ENCODE measurements around the gene GPC1. TPM values are rescaled to one million over a fixed set of nuclear protein-coding genes. Genes with fewer than 3 reads are reported as not detected.
A peak's percentile ranks its signal among the peaks of the same experiment; 100 is the strongest.

The GPC1 gene
- total RNA-seq, 2 donors from 2014 or later: 1.5 to 1.7 TPM

DNA sequence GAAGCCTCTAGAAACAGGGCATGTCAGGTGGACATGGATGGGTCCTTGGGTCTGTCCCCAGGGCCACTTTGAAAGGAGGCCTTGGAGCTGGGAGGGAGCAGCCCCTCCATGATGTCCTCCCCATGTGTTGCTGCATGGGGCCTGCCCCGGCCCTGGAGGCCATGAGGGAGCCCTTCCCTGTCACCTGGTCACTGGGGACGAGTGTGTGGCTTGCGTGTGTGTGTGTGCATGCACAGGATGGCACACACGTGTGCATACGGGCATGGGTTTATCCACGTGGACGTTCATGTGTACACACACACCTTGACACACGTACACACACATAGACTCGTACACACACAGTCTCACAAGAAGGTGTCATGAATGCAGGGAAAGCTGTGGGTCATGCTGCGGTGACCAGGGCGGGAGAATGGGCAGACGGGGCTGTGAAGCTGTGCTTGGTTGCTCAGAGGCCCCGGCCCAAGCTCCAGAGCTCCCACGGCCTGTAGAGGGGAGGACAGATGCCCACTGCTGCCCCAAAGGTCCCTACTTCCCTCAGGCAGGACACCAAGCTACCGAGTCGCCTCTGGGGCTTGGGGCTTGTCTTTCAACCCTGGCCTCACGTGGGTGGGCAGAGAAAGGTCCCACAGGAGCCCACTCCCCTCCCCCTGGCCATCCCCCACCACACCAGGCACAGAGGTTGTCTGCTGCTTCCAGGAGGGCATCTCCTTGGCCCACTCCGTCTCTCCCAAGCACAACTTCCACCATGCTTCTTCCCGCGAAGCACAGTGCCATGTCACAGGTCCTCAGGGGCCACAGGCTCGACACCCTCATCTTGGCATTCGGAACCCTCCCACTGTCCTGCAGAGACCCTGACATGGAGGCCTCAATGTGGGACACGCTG is 42.3 kb upstream of the GPC1 start:
- peaks cover 7% of the 10 kb centered on the region for H3K4me1 Mint-ChIP-seq
- no peaks in the 10 kb centered on the region for H3K36me3 Mint-ChIP-seq (ENCODE audit: low read depth)
- ATAC-seq: no peak
- no peak for DNase-seq
- peak overlapping the region; percentile 56 for H3K4me3 Mint-ChIP-seq
- H3K9me3 ChIP-seq (ENCODE audit: control insufficient read depth, low read length, poor library complexity, severe bottlenecking): no peaks in the 10 kb centered on the region
- peak overlapping the region; percentile 56 for H3K27ac Mint-ChIP-seq
- H3K27me3 Mint-ChIP-seq: no peaks in the 10 kb centered on the region

DNA sequence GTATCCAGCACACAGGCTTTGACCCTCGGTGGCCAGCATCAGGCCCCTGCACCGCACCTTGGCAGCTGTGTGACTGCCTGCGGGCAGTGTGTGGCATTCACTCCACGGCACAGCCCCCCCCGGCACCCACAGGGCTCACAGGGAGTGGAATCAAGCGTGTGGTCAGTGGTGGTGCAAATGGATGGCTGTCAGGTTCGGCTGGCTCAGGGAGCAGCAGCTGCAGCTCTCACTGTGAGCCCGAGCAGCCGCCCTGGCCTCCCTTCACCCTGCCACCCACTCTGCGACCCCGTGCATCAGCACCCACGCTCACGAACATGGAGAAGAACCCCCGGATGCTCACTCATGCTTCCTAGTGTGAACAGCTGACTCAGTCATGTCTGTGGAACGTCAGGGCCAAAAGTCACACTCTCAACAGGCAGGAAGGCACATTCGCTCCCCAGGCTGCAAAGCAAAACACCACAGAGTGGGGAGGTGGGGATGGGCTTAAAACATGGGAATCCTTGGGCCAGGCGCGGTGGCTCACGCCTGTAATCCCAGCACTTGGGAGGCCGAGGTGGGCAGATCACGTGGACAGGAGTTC is 41.5 kb upstream of the GPC1 start:
- Mint-ChIP-seq H3K4me3 (no peak overlapping the region), H3K36me3 (ENCODE audit: low read depth) (no peaks in the 10 kb centered on the region), H3K4me1 (peaks cover 7% of the 10 kb centered on the region), H3K27me3 (no peaks in the 10 kb centered on the region), H3K27ac (no peak overlapping the region)
- no peaks in the 10 kb centered on the region for H3K9me3 ChIP-seq (ENCODE audit: control insufficient read depth, low read length, poor library complexity, severe bottlenecking)
- DNase-seq (no peak), ATAC-seq (no peak)

DNA sequence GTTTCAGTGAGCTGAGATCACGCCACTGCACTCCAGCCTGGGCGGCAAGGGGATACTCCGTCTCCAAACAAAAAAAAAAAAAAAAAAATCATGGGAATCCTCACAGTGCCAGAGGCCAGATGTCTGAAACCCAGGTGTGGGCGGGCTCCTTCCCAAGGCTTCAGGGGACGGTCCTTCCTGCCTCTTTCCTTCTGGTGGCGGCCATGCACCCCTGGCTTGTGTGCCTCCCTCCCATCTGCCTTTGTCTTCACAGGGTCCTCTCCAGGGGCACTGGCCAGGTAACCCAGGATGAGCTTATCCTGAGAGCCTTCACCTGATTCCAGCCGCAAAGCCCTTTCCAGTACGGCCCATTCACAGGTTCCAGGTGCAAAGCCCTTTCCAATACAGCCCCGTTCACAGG is 40.9 kb upstream of the GPC1 start:
- Mint-ChIP-seq H3K4me3 (no peak overlapping the region), H3K36me3 (ENCODE audit: low read depth) (no peaks in the 10 kb centered on the region), H3K4me1 (peaks cover 7% of the 10 kb centered on the region), H3K27me3 (no peaks in the 10 kb centered on the region), H3K27ac (no peak overlapping the region)
- H3K9me3 ChIP-seq (ENCODE audit: control insufficient read depth, low read length, poor library complexity, severe bottlenecking): no peaks in the 10 kb centered on the region
- DNase-seq (no peak), ATAC-seq (no peak)

DNA sequence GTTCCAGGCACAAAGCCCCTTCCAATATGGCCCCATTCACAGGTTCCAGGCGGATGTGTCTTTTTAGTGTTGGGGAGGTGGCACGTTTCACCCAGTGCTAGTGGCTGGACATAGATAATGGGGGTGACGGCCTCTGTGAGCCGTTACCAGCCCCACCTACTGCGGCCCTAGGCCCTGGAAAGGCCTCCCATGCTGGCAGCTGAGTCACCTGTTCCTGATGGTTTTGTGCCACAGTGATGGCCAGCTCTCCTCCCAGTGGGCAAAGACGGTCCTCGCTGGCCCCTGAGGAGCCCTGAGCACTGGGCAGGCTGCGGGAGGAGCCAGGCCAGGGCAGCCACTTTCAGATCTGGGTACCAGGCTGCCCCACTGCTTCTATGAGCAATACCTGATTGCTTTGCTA is 40.0 kb upstream of the GPC1 start:
- Mint-ChIP-seq H3K4me3 (no peak overlapping the region), H3K36me3 (ENCODE audit: low read depth) (no peaks in the 10 kb centered on the region), H3K4me1 (peaks cover 11% of the 10 kb centered on the region), H3K27me3 (peaks cover 5% of the 10 kb centered on the region), H3K27ac (no peak overlapping the region)
- no peak for ATAC-seq
- DNase-seq: no peak
- H3K9me3 ChIP-seq (ENCODE audit: control insufficient read depth, low read length, poor library complexity, severe bottlenecking): no peaks in the 10 kb centered on the region

DNA sequence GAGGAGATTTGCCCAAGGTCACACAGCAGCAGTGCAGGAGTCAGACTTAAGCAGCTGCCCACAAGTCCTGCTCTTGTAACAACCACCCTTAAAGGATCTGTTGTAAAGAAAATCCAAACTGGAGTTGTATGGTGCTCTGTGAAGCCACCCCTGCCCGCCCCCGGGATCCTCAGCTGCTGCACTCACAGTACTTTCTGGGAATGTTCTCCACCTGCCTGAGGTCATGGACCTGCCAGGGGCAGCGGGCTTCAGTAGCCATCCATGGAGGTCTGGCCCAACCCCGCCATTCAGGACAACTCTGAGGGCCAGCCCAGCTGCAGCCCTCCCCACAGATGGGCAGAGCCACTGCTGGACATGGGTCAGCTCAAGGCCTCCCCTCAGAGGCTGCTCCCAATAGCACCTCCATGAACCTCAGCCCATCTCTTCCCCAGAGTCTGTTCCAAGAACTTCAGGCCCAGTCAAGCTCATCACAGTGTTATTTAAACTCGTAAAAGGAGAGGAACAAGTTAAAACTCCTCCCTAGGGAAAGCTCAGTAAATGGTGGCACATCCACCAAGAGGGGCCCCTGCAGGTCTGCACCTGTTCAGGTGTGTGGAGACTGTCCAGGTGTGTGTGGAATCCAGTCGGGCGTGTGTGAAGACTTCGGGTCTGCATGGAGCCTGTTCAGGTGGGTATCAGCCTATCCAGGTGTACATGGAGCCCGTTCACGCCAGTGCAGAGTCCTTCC is 39.4 kb upstream of the GPC1 start:
- DNase-seq: no peak
- H3K9me3 ChIP-seq (ENCODE audit: control insufficient read depth, low read length, poor library complexity, severe bottlenecking): no peaks in the 10 kb centered on the region
- Mint-ChIP-seq H3K27me3 (peaks cover 6% of the 10 kb centered on the region), H3K36me3 (ENCODE audit: low read depth) (no peaks in the 10 kb centered on the region), H3K4me1 (peaks cover 11% of the 10 kb centered on the region), H3K27ac (no peak overlapping the region), H3K4me3 (no peak overlapping the region)
- ATAC-seq: no peak

DNA sequence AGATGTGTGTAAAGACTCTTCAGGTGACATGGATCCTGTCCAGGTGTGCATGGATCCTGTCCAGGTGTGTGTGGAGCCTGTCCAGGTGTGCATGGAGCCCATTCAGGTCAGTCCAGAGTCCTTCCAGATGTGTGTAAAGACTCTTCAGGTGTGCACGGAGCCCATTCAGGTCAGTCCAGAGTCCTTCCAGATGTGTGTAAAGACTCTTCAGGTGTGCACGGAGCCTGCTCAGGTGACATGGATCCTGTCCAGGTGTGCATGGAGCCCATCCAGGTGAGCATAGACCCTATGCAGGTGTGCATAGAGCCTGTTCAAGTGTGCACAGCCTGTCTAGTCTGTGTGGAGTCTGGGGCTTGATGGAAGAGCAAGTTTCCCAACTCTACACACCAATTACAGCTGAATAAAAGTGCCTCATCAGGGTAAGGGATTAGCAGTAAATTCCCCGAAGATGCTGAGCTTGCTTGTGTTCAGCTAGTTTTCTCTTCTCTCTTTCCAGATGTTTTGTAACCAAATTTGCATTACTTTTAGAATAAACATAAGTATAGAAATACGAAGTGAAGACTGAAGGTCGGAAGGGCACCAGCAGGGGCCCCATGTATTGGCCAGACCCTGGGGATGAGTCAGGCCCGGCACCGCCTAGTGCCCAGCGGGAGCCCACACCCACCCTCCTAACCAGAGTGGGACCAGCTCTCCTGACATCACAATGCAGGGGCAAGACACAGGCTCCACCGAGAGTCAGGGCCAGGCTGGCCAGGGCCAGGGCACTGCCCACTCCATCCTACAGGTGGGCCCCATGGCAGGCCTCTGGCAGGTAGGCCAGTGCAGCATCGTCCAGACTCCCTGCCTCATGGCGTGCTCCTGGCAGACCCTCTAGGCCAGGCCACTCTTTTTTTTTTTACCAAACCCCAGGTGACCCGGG is 38.6 kb upstream of the GPC1 start:
- peaks cover 6% of the 10 kb centered on the region for H3K27me3 Mint-ChIP-seq
- DNase-seq: no peak
- H3K4me1 Mint-ChIP-seq: peaks cover 16% of the 10 kb centered on the region
- no peak overlapping the region for H3K27ac Mint-ChIP-seq
- H3K9me3 ChIP-seq (ENCODE audit: control insufficient read depth, low read length, poor library complexity, severe bottlenecking): no peaks in the 10 kb centered on the region
- H3K36me3 Mint-ChIP-seq (ENCODE audit: low read depth): no peaks in the 10 kb centered on the region
- H3K4me3 Mint-ChIP-seq: no peak overlapping the region
- ATAC-seq: no peak

DNA sequence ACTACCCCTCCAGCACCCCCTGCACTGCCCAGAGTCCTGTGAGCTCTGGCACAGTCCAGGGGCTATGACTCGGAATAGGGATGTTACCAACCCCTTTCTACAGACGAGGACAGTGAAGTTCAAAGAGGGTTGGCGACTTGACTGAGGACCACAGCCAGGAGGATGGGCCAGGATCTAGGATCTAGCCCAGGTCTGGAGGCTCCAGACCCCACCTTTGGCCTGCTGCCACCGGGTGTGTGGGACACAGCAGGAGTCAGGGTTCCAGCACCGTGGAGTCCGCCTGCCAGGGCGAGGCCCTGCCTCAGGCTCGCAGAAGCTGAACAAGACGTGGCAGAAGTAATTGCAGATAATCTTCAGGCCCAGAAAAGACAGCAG is 37.9 kb upstream of the GPC1 start:
- H3K36me3 Mint-ChIP-seq (ENCODE audit: low read depth): no peaks in the 10 kb centered on the region
- H3K27ac Mint-ChIP-seq: no peak overlapping the region
- peaks cover 19% of the 10 kb centered on the region for H3K4me1 Mint-ChIP-seq
- DNase-seq (no peak), ATAC-seq (no peak)
- peaks cover 6% of the 10 kb centered on the region for H3K27me3 Mint-ChIP-seq
- H3K9me3 ChIP-seq (ENCODE audit: control insufficient read depth, low read length, poor library complexity, severe bottlenecking): no peaks in the 10 kb centered on the region
- no peak overlapping the region for H3K4me3 Mint-ChIP-seq

DNA sequence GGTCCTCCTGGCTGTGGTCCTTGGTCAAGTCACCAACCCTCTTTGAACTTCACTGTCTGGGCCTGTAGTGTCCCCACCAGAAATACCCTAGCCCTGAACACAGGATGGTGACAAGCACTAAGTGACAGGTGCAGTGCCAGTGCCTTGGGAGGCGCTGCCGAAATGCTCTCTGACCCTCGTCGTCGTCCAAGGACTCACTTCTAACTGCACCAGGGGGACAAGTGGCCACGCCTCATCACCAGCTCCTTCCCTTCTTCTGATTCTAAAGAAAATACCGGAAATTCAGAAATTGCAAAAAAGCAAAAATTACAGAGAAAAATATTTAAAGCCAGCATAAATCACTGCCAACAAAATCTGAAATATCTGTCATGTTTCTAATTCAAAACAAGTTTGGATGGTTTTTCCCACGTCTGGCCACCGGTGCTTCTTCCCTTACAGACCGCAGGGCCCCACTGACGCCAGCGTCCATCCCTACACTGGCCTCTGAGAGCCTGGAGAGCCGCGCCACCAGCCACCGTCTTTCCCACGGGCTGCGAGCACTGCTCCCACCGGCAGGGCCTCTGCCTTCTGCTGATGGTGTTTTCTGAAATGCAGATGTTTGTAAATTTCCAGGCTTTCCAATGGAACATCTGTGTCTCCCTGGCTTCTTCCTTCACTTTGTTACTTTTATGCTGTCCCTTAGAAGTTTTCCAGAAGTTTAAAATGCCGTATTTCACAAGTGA is 37.4 kb upstream of the GPC1 start:
- H3K9me3 ChIP-seq (ENCODE audit: control insufficient read depth, low read length, poor library complexity, severe bottlenecking): no peaks in the 10 kb centered on the region
- Mint-ChIP-seq H3K4me3 (no peak overlapping the region), H3K27ac (no peak overlapping the region), H3K4me1 (peaks cover 17% of the 10 kb centered on the region), H3K27me3 (peaks cover 6% of the 10 kb centered on the region), H3K36me3 (ENCODE audit: low read depth) (no peaks in the 10 kb centered on the region)
- ATAC-seq (no peak), DNase-seq (no peak)

DNA sequence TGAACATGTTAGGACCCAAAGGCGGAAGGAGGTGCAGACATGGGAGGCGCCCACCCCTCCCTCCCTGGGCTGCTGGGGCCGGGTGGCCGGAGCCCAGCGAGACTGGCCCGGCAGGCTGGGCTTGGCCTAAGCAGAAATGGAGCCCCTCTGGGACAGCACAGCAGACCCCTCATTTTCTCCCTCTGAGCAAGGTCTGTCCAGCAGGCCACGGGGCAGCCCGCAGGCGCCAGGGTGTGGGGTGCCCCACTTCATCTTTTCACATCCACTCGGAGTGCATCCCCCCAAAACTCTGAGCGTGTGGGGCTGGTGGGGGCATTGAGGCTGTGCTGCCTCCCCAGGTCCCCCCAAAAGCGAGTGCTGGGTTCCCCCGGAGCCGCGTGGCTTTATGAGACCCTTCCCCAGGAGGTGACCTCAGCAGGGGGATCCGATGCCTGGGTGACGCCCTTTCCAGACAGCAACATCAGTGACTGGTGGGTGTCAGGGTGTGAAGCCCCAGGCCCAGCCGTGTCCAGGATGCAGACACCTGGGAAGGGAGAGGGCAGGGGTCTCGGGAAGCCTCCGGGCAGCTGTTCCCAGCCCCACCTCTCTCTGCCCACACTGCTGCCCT is 36.7 kb upstream of the GPC1 start:
- peaks cover 6% of the 10 kb centered on the region for H3K27me3 Mint-ChIP-seq
- no peak for DNase-seq
- ATAC-seq: no peak
- H3K4me3 Mint-ChIP-seq: no peak overlapping the region
- no peak overlapping the region for H3K27ac Mint-ChIP-seq
- peaks cover 23% of the 10 kb centered on the region for H3K4me1 Mint-ChIP-seq
- no peaks in the 10 kb centered on the region for H3K36me3 Mint-ChIP-seq (ENCODE audit: low read depth)
- no peaks in the 10 kb centered on the region for H3K9me3 ChIP-seq (ENCODE audit: control insufficient read depth, low read length, poor library complexity, severe bottlenecking)

DNA sequence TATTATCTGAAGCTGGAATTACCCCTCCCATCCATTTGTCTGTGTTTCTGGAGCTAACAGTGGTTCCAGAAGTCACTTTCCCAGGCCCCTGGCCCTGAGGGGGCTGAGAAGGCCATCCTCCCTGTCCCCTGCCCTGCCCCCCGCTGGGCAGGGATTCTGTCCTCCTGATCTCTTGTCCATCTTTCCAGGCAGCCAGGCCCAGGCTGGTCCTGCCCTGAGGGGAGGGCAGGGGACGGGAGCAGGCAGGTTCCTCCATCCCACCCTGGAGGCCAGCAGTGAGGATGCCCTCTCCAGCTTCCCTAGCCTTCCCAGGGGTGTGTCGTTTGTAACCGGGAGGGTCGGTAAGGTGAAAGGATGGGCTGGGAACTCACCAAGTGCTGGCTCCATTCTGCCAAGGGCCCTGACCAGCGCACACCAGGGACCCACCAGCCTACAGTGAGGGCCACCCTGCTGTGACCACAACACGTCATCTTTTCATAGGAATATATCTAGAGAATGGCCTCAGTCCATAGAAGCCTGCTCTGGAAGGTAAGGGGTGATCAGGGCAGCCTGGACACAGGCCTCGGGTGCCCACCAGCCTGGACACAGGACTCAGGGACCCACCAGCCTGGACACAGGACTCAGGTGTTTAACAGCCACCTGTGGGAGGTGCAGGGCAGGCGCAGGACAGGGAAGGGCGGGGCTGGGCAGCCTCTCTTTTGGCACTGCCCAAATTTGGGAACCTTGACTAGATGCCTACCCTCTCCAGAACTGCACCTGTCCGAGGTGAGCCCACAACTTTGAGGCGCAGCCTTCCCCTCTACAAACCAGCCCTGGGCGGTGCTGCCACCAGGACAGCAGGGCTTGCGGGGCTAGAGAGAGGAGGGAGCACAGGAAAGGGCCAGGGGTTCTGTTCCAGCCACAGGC is 35.8 kb upstream of the GPC1 start:
- no peak for DNase-seq

DNA sequence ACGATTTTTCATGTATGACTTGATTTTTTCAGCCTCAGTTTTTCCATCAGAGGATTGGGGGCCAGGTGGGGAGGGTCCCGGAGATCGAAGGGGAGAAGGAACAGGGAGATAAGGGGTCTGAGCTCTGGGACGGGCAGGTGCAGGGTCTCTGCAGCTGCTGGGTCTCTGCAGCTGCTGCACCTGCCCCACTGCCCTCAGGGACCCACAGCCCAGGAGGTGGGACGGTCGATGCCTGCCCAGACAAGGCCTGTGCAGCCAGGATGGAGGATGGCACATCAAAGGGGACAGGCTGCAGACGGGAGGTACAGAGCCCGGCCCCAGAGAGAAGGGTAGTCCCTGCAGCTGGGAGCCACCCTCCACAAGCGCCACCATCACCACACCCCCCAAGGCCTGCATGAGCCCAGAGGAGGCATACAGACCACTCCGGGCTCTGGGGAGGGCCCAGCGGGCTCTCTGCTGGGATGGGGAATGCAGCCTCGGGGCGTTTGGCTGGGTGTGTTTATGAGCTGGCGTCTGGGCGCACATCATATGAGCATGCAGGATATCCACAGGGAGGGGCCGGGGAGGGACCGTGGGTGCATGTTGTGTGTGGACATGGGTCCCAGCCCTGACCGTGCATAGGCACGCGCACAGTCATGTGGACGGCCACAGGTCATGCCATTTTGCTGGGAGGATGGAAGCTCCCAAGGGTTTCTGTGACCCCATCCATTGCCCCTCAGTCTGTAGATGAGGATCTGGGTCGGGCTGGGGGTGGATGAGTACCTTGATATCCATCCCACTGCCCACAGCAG is 34.9 kb upstream of the GPC1 start:
- Mint-ChIP-seq H3K4me3 (no peak overlapping the region), H3K27ac (peak overlapping the region; percentile 61), H3K36me3 (ENCODE audit: low read depth) (no peaks in the 10 kb centered on the region), H3K4me1 (peaks cover 27% of the 10 kb centered on the region), H3K27me3 (peaks cover 6% of the 10 kb centered on the region)
- H3K9me3 ChIP-seq (ENCODE audit: control insufficient read depth, low read length, poor library complexity, severe bottlenecking): no peaks in the 10 kb centered on the region
- no peak for ATAC-seq
- no peak for DNase-seq

More for the DNA sequence above, 35.8 kb upstream of the GPC1 start:
- Mint-ChIP-seq H3K4me1 (peaks cover 24% of the 10 kb centered on the region), H3K27ac (peak overlapping the region; percentile 61), H3K4me3 (no peak overlapping the region), H3K27me3 (peaks cover 6% of the 10 kb centered on the region), H3K36me3 (ENCODE audit: low read depth) (no peaks in the 10 kb centered on the region)
- ATAC-seq: no peak
- no peaks in the 10 kb centered on the region for H3K9me3 ChIP-seq (ENCODE audit: control insufficient read depth, low read length, poor library complexity, severe bottlenecking)

Measured in T-helper 17 cell (primary cell).